Activated CD8-positive, alpha-beta T cell treated with anti-CD3 and anti-CD28 coated beads for 36 hours (primary cell): Measurements from ENCODE around the gene IL26. TPM values are rescaled to one million over a fixed set of nuclear protein-coding genes. Genes with fewer than 3 reads are reported as not detected.

Experiments used
- ATAC-seq: fragments of 200-7000 bp; cut with Tn5 transposase; one replicate; pipeline ENCODE4 v1.10.0; 2021; ENCODE audit warnings: mild to moderate bottlenecking, moderate library complexity
- CTCF ChIA-PET: fragments of 350-600 bp; sonication (Branson Sonifier 250); formaldehyde crosslinking; loops from one replicate; lab custom pipeline; 2021; ENCODE audit warnings: antibody characterized with exemption; lab: Charles Lee
- POLR2A ChIA-PET: fragments of 350-600 bp; sonication (Branson Sonifier 250); formaldehyde crosslinking; loops from one replicate; lab custom pipeline; 2021; ENCODE audit warnings: antibody characterized with exemption; lab: Charles Lee
- DNase-seq: peaks from one replicate; pipeline ENCODE4 v3.0.0-alpha.2; 2020
- H3K27ac Mint-ChIP-seq: one replicate; pipeline ENCODE4 v1.8.0; 2021; ENCODE audit warnings: mild to moderate bottlenecking, mixed read lengths
- H3K27me3 Mint-ChIP-seq: one replicate; pipeline ENCODE4 v1.8.0; 2021; ENCODE audit warnings: mixed read lengths
- H3K36me3 Mint-ChIP-seq: one replicate; pipeline ENCODE4 v1.8.0; 2021; ENCODE audit warnings: low read depth, mixed read lengths
- H3K4me1 Mint-ChIP-seq: one replicate; pipeline ENCODE4 v1.8.0; 2021; ENCODE audit warnings: low read depth, mixed read lengths
- H3K4me3 Mint-ChIP-seq: one replicate; pipeline ENCODE4 v1.8.0; 2021; ENCODE audit warnings: mild to moderate bottlenecking, moderate library complexity, mixed read lengths
- H3K9me3 Mint-ChIP-seq: one replicate; pipeline ENCODE4 v1.8.0; 2021; ENCODE audit warnings: mixed read lengths
- CTCF ChIP-seq: fragments of 200-600 bp; IDR thresholded peaks from one replicate; pipeline ENCODE4 v1.8.0; 2022; ENCODE audit warnings: antibody characterized with exemption, mild to moderate bottlenecking
- intact Hi-C: fragments of 100-400 bp; cut with micrococcal nuclease; formaldehyde crosslinking; loops from one replicate; pipeline ENCODE4 v1.10.0; 2022
- total RNA-seq, 2 experiments: library from RNA; stranded (reverse); gene quantifications; one replicate each; pipeline ENCODE4 v1.2.3, GENCODE V29; 2021

The IL26 gene
- total RNA-seq, 2 experiments from 2014 or later, result not detected

- ChIA-PET POLR2A (no interaction called here), CTCF (interaction anchor here (2.0 kb wide), 1 partner anchor 38 kb away, joined by 9 read pairs; no protein-coding TSS in a partner anchor)
- TF ChIP-seq CTCF, result no peak
- DNase-seq (no peak), ATAC-seq (peak; percentile 41)
- Mint-ChIP-seq H3K9me3 (no peaks in the 10 kb centered on the region), H3K36me3 (no peaks in the 10 kb centered on the region), H3K4me3 (no peak overlapping the region), H3K27ac (no peak overlapping the region), H3K4me1 (peaks cover 42% of the 10 kb centered on the region), H3K27me3 (peaks cover 15% of the 10 kb centered on the region)
- intact Hi-C loops, result no loop called here
These were observed 36.3 kb upstream of the IL26 start for GRCh38 chr12:68261896-68262295.

DNA sequence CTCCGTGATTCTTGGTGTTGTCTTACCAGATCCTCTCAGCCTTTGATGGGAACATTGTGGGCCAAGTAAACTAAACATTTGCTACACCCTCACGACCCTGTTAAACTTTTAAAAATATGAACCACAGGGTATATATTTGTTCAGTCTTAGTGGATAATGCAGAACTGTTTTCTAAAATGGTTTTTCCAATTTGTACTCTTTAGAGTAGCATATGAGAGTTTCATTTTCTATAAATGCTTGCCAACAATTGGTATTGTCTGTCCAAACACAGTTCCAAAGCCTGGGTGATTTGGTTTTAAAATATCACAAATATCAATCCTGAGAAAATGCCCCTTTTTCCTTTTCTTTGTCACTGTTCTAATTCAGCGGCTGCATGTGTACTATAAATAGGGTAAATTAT is 34.5 kb upstream of the IL26 start:
- POLR2A ChIA-PET, result no interaction called here
- peaks cover 45% of the 10 kb centered on the region for H3K4me1 Mint-ChIP-seq
- no peak overlapping the region for H3K4me3 Mint-ChIP-seq
- ATAC-seq (no peak), DNase-seq (no peak)
- CTCF ChIA-PET, result no interaction called here
- intact Hi-C loops, result no loop called here
- H3K36me3 Mint-ChIP-seq, result no peaks in the 10 kb centered on the region
- no peak overlapping the region for H3K27ac Mint-ChIP-seq
- no peaks in the 10 kb centered on the region for H3K9me3 Mint-ChIP-seq
- TF ChIP-seq CTCF, result no peak
- H3K27me3 Mint-ChIP-seq, result peaks cover 14% of the 10 kb centered on the region

DNA sequence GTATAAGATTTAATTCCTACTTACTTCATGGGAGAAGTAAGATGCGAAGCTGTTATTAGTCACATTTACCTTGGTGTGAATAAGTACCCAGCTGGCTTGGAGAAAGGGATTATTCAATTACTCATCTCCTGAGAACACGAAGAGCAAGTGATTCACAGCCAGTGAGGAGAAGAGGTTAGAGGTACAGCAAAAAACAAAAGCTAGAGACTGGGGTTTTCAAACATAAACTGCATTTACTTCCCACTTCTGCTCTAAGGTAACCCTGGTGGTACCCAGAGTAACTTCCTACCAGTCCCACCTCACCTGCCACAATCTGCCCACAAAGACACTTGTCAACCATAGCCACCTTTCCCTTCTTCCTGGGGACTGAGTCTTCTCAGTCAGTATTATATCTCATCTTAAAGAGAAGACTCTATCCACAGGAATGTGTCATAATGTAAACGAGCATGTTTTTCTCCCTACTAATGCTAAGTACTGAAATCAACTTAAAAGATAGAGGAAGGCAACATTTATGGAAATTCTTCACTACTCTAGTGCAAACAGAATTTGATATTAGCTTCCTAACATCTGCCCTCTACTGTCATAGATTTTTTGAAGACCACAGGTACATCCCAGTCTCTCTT is 33.8 kb upstream of the IL26 start:
- Mint-ChIP-seq H3K4me1 (peaks cover 40% of the 10 kb centered on the region), H3K27ac (peak overlapping the region; percentile 40), H3K4me3 (no peak overlapping the region), H3K27me3 (peaks cover 11% of the 10 kb centered on the region), H3K36me3 (no peaks in the 10 kb centered on the region), H3K9me3 (no peaks in the 10 kb centered on the region)
- no peak for TF ChIP-seq CTCF
- peak; percentile 91 for ATAC-seq
- CTCF ChIA-PET, result interaction anchor here (0.8 to 1.4 kb wide), 6 partner anchors 9 to 58 kb away, joined by 3 to 9 read pairs (median 4); no protein-coding TSS in a partner anchor
- POLR2A ChIA-PET, result interaction anchor here (0.7 kb wide), 1 partner anchor 225 kb away, joined by 3 read pairs; no protein-coding TSS in a partner anchor
- intact Hi-C loops, result no loop called here
- DNase-seq, result peak; percentile 63

GRCh38 chr12:68253504-68253903 is 27.9 kb upstream of the IL26 start, which contains the start of gene IL22:
IL22 (minus strand) TSS chr12:68253604; CDS start chr12:68253448, 156 bp downstream.
- intact Hi-C loops, result no loop called here
- no peaks in the 10 kb centered on the region for H3K9me3 Mint-ChIP-seq
- H3K27me3 Mint-ChIP-seq, result peaks cover 16% of the 10 kb centered on the region
- POLR2A ChIA-PET, result no interaction called here
- no peak within 1 kb of the TSS for H3K4me3 Mint-ChIP-seq
- CTCF ChIA-PET, result interaction anchor here (1.4 kb wide), 1 partner anchor 31 kb away, joined by 4 read pairs; no protein-coding TSS in a partner anchor
- H3K4me1 Mint-ChIP-seq, result peaks cover 9% of the 10 kb centered on the region
- no peaks in the 10 kb centered on the region for H3K36me3 Mint-ChIP-seq
- ATAC-seq, result no peak
- no peak within 1 kb of the TSS for H3K27ac Mint-ChIP-seq
- TF ChIP-seq CTCF, result no peak
- no peak for DNase-seq

DNA sequence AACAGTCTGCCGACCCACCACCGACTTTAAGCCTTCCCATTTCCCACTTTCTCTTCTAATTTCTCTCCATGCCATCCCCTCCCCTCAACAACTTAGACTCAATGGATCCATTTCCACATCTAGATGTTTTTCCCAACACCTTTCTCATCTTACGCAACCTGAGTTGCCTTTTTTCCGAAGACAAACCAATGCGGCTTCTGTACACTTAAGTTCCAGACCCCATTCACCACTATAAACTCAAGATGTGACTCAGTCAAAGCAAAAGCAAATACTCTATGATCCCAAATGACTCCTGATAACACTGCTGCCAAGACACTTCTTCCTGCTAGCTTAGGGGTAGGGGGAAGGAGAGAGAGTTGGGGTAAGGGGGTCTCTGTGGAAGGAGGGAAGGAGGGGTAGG is 26.5 kb upstream of the IL26 start:
- peaks cover 13% of the 10 kb centered on the region for H3K27me3 Mint-ChIP-seq
- H3K4me3 Mint-ChIP-seq, result no peak overlapping the region
- ATAC-seq (no peak), DNase-seq (no peak)
- intact Hi-C loops, result no loop called here
- no peak overlapping the region for H3K27ac Mint-ChIP-seq
- TF ChIP-seq CTCF, result no peak
- peaks cover 6% of the 10 kb centered on the region for H3K4me1 Mint-ChIP-seq
- no peaks in the 10 kb centered on the region for H3K36me3 Mint-ChIP-seq
- H3K9me3 Mint-ChIP-seq, result no peaks in the 10 kb centered on the region
- ChIA-PET POLR2A (no interaction called here), CTCF (interaction anchor here (2.2 kb wide), 1 partner anchor 29 kb away, joined by 7 read pairs; no protein-coding TSS in a partner anchor)
